GM12878 (cell line): ENCODE results near the gene CANT1. TPM values are rescaled to one million over a fixed set of nuclear protein-coding genes. Genes with fewer than 3 reads are reported as not detected.

Experiments used
- ATAC-seq: fragments of 200-7000 bp; cut with Tn5 transposase; 3 replicates; pipeline ENCODE4 v1.9.1; 2020; ENCODE audit warnings: mild to moderate bottlenecking, moderate library complexity
- BruUV-seq: library from RNA; stranded (reverse); fragments of 400-500 nt; replicated peaks from 2 replicates; lab custom pipeline; 2021; lab: Mats Ljungman, UMichigan
- CTCF ChIA-PET: fragments of 300-600 bp; sonication (Branson Sonifier 250); formaldehyde crosslinking; extraction: SDS; loops from one replicate; lab custom pipeline; 2021; ENCODE audit warnings: inconsistent platforms; lab: Yijun Ruan, JAX
- POLR2A ChIA-PET: fragments of 350-600 bp; formaldehyde crosslinking; extraction: SDS; loops from one replicate; lab custom pipeline; 2021; ENCODE audit warnings: inconsistent platforms; lab: Charles Lee
- RAD21 ChIA-PET: fragments of 300-600 bp; sonication (Branson Sonifier 250); formaldehyde crosslinking; loops from one replicate; lab custom pipeline; 2023; ENCODE audit warnings: antibody characterized with exemption; ENCODE audit not compliant: unreplicated experiment; lab: Charles Lee
- SMC1A ChIA-PET: fragments of 300-600 bp; sonication (Branson Sonifier 250); formaldehyde crosslinking; loops from one replicate; lab custom pipeline; 2023; ENCODE audit not compliant: unreplicated experiment, uncharacterized antibody; lab: Charles Lee
- DNase-seq: peaks from one replicate; pipeline ENCODE4 v3.0.0-alpha.2; 2011; ENCODE audit warnings: low read depth, low spot score
- FAIRE-seq: peaks from 3 replicates; lab custom pipeline; 2011; peaks lifted over from hg19 to GRCh38; lab: Jason Lieb, UNC
- H2AFZ ChIP-seq: 2 replicates; pipeline ENCODE4 v1.6.0; 2011; ENCODE audit warnings: low read depth, low read length, control low read depth; ENCODE audit not compliant: control insufficient read depth
- H3K27ac ChIP-seq: 2 replicates; pipeline ENCODE4 v1.5.1; 2011; ENCODE audit warnings: control low read depth; ENCODE audit not compliant: control insufficient read depth, insufficient read depth
- H3K27me3 ChIP-seq, 2 experiments: replicated peaks in 1 of 2; 2 replicates each; pipeline versions ENCODE4 v1.6.0 to v1.6.1; 2011; ENCODE audit warnings: low read length in 1 of 2; ENCODE audit not compliant: control insufficient read depth in 2 of 2, insufficient read depth in 2 of 2
- H3K36me3 ChIP-seq, 2 experiments: 2 replicates each; pipeline ENCODE4 v1.5.1; 2011; ENCODE audit warnings: low read length in 1 of 2; ENCODE audit not compliant: control insufficient read depth in 2 of 2, insufficient read depth in 2 of 2
- H3K4me1 ChIP-seq: 2 replicates; pipeline ENCODE4 v1.6.1; 2011; ENCODE audit warnings: mild to moderate bottlenecking, low read length, moderate library complexity, mixed read lengths; ENCODE audit not compliant: control insufficient read depth, insufficient read depth
- H3K4me2 ChIP-seq: 2 replicates; pipeline ENCODE4 v1.6.0; 2011; ENCODE audit warnings: control low read depth; ENCODE audit not compliant: control insufficient read depth, insufficient read depth
- H3K4me3 ChIP-seq: fragments of 200-600 bp; sonication (generic); 2 replicates; pipeline ENCODE4 v1.5.1; 2016
- H3K79me2 ChIP-seq: 2 replicates; pipeline ENCODE4 v1.6.0; 2011; ENCODE audit warnings: low read length; ENCODE audit not compliant: control insufficient read depth, insufficient read depth
- H3K9ac ChIP-seq: 2 replicates; pipeline ENCODE4 v1.8.0; 2011; ENCODE audit warnings: low read length, control low read depth, mixed read lengths; ENCODE audit not compliant: control insufficient read depth, insufficient read depth
- H3K9me3 ChIP-seq: replicated peaks from 3 replicates; pipeline ENCODE4 v1.5.1; 2011; ENCODE audit warnings: mild to moderate bottlenecking, low read length; ENCODE audit not compliant: control insufficient read depth, insufficient read depth
- H4K20me1 ChIP-seq: 2 replicates; pipeline ENCODE4 v1.6.0; 2011; ENCODE audit not compliant: control insufficient read depth, insufficient read depth
- BHLHE40 ChIP-seq, 2 experiments: fragments of 450-650 bp in 1 of 2; IDR thresholded peaks; 2 replicates each; pipeline ENCODE4 v1.6.1; 2011 to 2017; ENCODE audit warnings: low read depth in 2 of 2, borderline replicate concordance in 1 of 2, improper control_type of control experiment in 1 of 2, low read length in 1 of 2, mild to moderate bottlenecking in 1 of 2
- E4F1 ChIP-seq: fragments of 450-650 bp; IDR thresholded peaks from 2 replicates; pipeline ENCODE4 v1.6.1; 2018; ENCODE audit warnings: borderline replicate concordance, mild to moderate bottlenecking; ENCODE audit not compliant: partially characterized antibody
- EP300 ChIP-seq, 2 experiments: fragments of 150-350 bp in 1 of 2; IDR thresholded peaks; 2 replicates each; pipeline ENCODE4 v1.6.1; 2011 to 2012; ENCODE audit warnings: low read depth in 2 of 2, low read length in 2 of 2, borderline replicate concordance in 1 of 2, improper control_type of control experiment in 1 of 2, inconsistent platforms in 1 of 2; ENCODE audit not compliant: control insufficient read depth in 1 of 2
- FOXK2 ChIP-seq: fragments of 450-650 bp; IDR thresholded peaks from 2 replicates; pipeline ENCODE4 v1.6.1; 2017; ENCODE audit warnings: mild to moderate bottlenecking, moderate library complexity
- HDAC2 ChIP-seq: fragments of 200-600 bp; sonication (generic); IDR thresholded peaks from 2 replicates; pipeline ENCODE4 v1.6.1; 2017
- IRF4 ChIP-seq: IDR thresholded peaks from 2 replicates; pipeline ENCODE4 v1.6.1; 2011; ENCODE audit warnings: low read depth, low read length
- MEF2B ChIP-seq: fragments of 450-650 bp; IDR thresholded peaks from 2 replicates; pipeline ENCODE4 v1.6.1; 2018; ENCODE audit warnings: mild to moderate bottlenecking, moderate library complexity; ENCODE audit not compliant: partially characterized antibody, poor library complexity, severe bottlenecking
- SIX5 ChIP-seq: IDR thresholded peaks from 2 replicates; pipeline ENCODE4 v1.6.1; 2011; ENCODE audit warnings: mild to moderate bottlenecking, low read depth, low read length, moderate library complexity; ENCODE audit not compliant: severe bottlenecking
- SP1 ChIP-seq: IDR thresholded peaks from one replicate; pipeline ENCODE4 v1.6.1; 2011; ENCODE audit warnings: low read depth, low read length
- TARDBP ChIP-seq: IDR thresholded peaks from 2 replicates; pipeline ENCODE4 v1.6.1; 2016; ENCODE audit warnings: borderline replicate concordance
- TCF3 ChIP-seq: IDR thresholded peaks from 2 replicates; pipeline ENCODE4 v1.6.1; 2012; ENCODE audit warnings: low read depth, mild to moderate bottlenecking, low read length, borderline replicate concordance; ENCODE audit not compliant: insufficient read depth
- YBX1 ChIP-seq: fragments of 450-650 bp; IDR thresholded peaks from 2 replicates; pipeline ENCODE4 v1.6.1; 2016; ENCODE audit warnings: antibody characterized with exemption
- YY1 ChIP-seq: IDR thresholded peaks from 2 replicates; pipeline ENCODE4 v1.6.1; 2011; ENCODE audit warnings: low read depth, mild to moderate bottlenecking, low read length
- ZNF207 ChIP-seq: fragments of 450-650 bp; IDR thresholded peaks from 2 replicates; pipeline ENCODE4 v1.6.1; 2014; ENCODE audit warnings: antibody characterized with exemption, mild to moderate bottlenecking, borderline replicate concordance
- ZNF24 ChIP-seq: fragments of 450-650 bp; IDR thresholded peaks from 2 replicates; pipeline ENCODE4 v1.6.1; 2017; ENCODE audit warnings: antibody characterized with exemption, mild to moderate bottlenecking
- ZNF384 ChIP-seq: IDR thresholded peaks from 2 replicates; pipeline ENCODE4 v1.6.1; 2012; ENCODE audit warnings: low read depth, mild to moderate bottlenecking, low read length, improper control_type of control experiment, borderline replicate concordance
- ZSCAN29 ChIP-seq: fragments of 450-650 bp; IDR thresholded peaks from 2 replicates; pipeline ENCODE4 v1.6.1; 2017; ENCODE audit warnings: mild to moderate bottlenecking, moderate library complexity
- ZZZ3 ChIP-seq: IDR thresholded peaks from 2 replicates; pipeline ENCODE4 v1.6.1; 2011; ENCODE audit warnings: low read depth; ENCODE audit not compliant: control insufficient read depth, insufficient read length
- WGBS: methylation state at CpG from one replicate; pipeline ENCODE4 v1.1.6; 2016; ENCODE audit warnings: low lambda C conversion rate; ENCODE audit not compliant: insufficient replicate concordance, insufficient coverage; ENCODE audit errors: missing lambda C conversion rate; 5-methylcytosine and 5-hydroxymethylcytosine counted together
- in situ Hi-C: fragments of 300-500 bp; cut with MboI; formaldehyde crosslinking; loops from 9 replicates; pipeline ENCODE4 v1.14.3; 2018; ENCODE audit warnings: mixed read lengths
- intact Hi-C: fragments of 100-400 bp; cut with micrococcal nuclease; formaldehyde crosslinking; loops from one replicate; pipeline ENCODE4 v1.14.2; 2022; ENCODE audit not compliant: unreplicated experiment
- polyA plus RNA-seq, 11 experiments: library from polyadenylated mRNA; depleted of rRNA in 4 of 11; unstranded in 6 of 11; stranded (reverse) in 5 of 11; fragments of >200 nt; fragmentation: Nextera tagmentation in 4 of 11; fragmentation: Illumina TruSeq in 1 of 11; extraction: Ambion mirVana in 4 of 11; extraction: Trizol in 1 of 11; gene quantifications; 1 replicate in 1 of 11; 2 replicates in 10 of 11; pipeline versions ENCODE4 v1.2.1 to v1.2.3, GENCODE V29; 2011 to 2016; ENCODE audit warnings: inconsistent platforms in 2 of 11, missing spikeins in 2 of 11, low read depth in 1 of 11
- total RNA-seq, 4 experiments: library from RNA; depleted of rRNA in 3 of 4; stranded (reverse); fragments of >200 nt in 3 of 4; fragmentation: Illumina TruSeq in 1 of 4; extraction: Trizol in 1 of 4; gene quantifications; 2 replicates each; pipeline versions ENCODE4 v1.2.1 to v1.2.3, GENCODE V29; 2013 to 2021
- TF ChIP-seq, protein P1 (sequence below): fragments of 150-350 bp; IDR thresholded peaks from 2 replicates; pipeline ENCODE4 v1.6.1; 2016; ENCODE audit warnings: low read depth, low read length

CANT1 gene
- total and polyA plus RNA-seq, 10 of the 15 experiments (the other 5 are each of a cell fraction or from before 2014, with no cell fraction given) = 2.2 to 59.2 (median 20.2) TPM

- in situ Hi-C loops (no loop called here), intact Hi-C loops (no loop called here)
- FAIRE-seq (no peak), ATAC-seq (no peak), DNase-seq (no peak)
- no peaks in the 10 kb centered on the region for H3K9me3 ChIP-seq
- H3K4me1 ChIP-seq = no peaks in the 10 kb centered on the region
- H3K36me3 ChIP-seq = no peaks in the 10 kb centered on the region
- H3K9ac ChIP-seq = no peak overlapping the region
- POLR2A ChIA-PET = no interaction called here
- CTCF ChIA-PET = no interaction called here
- no peak overlapping the region for H2AFZ ChIP-seq
- peaks cover 18 to 24% of the 10 kb centered on the region in 2 experiments for H3K27me3 ChIP-seq
- no peak overlapping the region for H3K4me2 ChIP-seq
- no peak for TF ChIP-seq MEF2B
- no peak for TF ChIP-seq E4F1
- TF ChIP-seq TCF3 = no peak
- TF ChIP-seq YBX1 = no peak
- no peak for TF ChIP-seq BHLHE40 (IDR thresholded peaks at IDR 0.05; ENCODE audit: borderline replicate concordance in 1 of 2, low read depth in 2 of 2, low read length in 1 of 2)
- TF ChIP-seq SIX5 = no peak
- TF ChIP-seq ZNF384 = no peak
- no peak for TF ChIP-seq ZSCAN29
- no peak for TF ChIP-seq ZNF24
- TF ChIP-seq ZZZ3 = no peak
- TF ChIP-seq TARDBP = no peak
- no peak for TF ChIP-seq ZNF207
- no peak for TF ChIP-seq SP1
- TF ChIP-seq EP300 (IDR thresholded peaks at IDR 0.05; ENCODE audit: borderline replicate concordance in 1 of 2, control insufficient read depth in 1 of 2, low read depth in 2 of 2, low read length in 2 of 2) = no peak
- no peak for TF ChIP-seq FOXK2
- TF ChIP-seq HDAC2 = no peak
- TF ChIP-seq, protein P1, sequence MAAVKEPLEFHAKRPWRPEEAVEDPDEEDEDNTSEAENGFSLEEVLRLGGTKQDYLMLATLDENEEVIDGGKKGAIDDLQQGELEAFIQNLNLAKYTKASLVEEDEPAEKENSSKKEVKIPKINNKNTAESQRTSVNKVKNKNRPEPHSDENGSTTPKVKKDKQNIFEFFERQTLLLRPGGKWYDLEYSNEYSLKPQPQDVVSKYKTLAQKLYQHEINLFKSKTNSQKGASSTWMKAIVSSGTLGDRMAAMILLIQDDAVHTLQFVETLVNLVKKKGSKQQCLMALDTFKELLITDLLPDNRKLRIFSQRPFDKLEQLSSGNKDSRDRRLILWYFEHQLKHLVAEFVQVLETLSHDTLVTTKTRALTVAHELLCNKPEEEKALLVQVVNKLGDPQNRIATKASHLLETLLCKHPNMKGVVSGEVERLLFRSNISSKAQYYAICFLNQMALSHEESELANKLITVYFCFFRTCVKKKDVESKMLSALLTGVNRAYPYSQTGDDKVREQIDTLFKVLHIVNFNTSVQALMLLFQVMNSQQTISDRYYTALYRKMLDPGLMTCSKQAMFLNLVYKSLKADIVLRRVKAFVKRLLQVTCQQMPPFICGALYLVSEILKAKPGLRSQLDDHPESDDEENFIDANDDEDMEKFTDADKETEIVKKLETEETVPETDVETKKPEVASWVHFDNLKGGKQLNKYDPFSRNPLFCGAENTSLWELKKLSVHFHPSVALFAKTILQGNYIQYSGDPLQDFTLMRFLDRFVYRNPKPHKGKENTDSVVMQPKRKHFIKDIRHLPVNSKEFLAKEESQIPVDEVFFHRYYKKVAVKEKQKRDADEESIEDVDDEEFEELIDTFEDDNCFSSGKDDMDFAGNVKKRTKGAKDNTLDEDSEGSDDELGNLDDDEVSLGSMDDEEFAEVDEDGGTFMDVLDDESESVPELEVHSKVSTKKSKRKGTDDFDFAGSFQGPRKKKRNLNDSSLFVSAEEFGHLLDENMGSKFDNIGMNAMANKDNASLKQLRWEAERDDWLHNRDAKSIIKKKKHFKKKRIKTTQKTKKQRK = no peak
- TF ChIP-seq YY1 = no peak
- no peak for TF ChIP-seq IRF4
- no peak overlapping the region for H3K27ac ChIP-seq
- H3K4me3 ChIP-seq = no peak overlapping the region
- no TSS peak for BruUV-seq
- 32% methylated on average over 10 of the region's 10 CpGs for WGBS
- RAD21 ChIA-PET = no interaction called here
- H4K20me1 ChIP-seq = no peaks in the 10 kb centered on the region
- SMC1A ChIA-PET = interaction anchor here (2.5 kb wide), 1 partner anchor 13 kb away, joined by 10 read pairs; no protein-coding TSS in a partner anchor
- H3K79me2 ChIP-seq = no peaks in the 10 kb centered on the region
Observed at GRCh38 chr17:79027274-79027924, 17.8 kb upstream of the CANT1 start.
